Mucosa of descending colon (tissue), 3 donors: ENCODE data around the gene PRUNE2. TPM values are rescaled to one million over a fixed set of nuclear protein-coding genes. Genes with fewer than 3 reads are reported as not detected.
A peak's percentile ranks its signal among the peaks of the same experiment; 100 is the strongest.
"Not testable (repeated sequence)": the region's sequence is repeated elsewhere in the genome, so short reads cannot be mapped to it uniquely, and the experiment has no call there.

Source experiments
- ATAC-seq: fragments of 200-7000 bp; cut with Tn5 transposase; one replicate; pipeline ENCODE4 v1.9.1; 2020; ENCODE audit warnings: mild to moderate bottlenecking, moderate library complexity
- DNase-seq, 3 donors: peaks; one replicate each; pipeline ENCODE4 v3.0.0-alpha.2; 2020
- H3K36me3 ChIP-seq: fragments of 200-600 bp; one replicate; pipeline ENCODE4 v1.8.0; 2021; ENCODE audit warnings: low read depth, mild to moderate bottlenecking
- H3K4me1 ChIP-seq: fragments of 200-600 bp; one replicate; pipeline ENCODE4 v1.8.0; 2021; ENCODE audit warnings: low read depth, mild to moderate bottlenecking
- H3K4me3 ChIP-seq: fragments of 200-600 bp; one replicate; pipeline ENCODE4 v1.8.0; 2021; ENCODE audit warnings: mild to moderate bottlenecking
- H3K9me3 ChIP-seq: fragments of 200-600 bp; one replicate; pipeline ENCODE4 v1.8.0; 2021; ENCODE audit warnings: mild to moderate bottlenecking
- CTCF ChIP-seq: fragments of 200-600 bp; IDR thresholded peaks from one replicate; pipeline ENCODE4 v1.8.0; 2022; ENCODE audit warnings: antibody characterized with exemption, mild to moderate bottlenecking
- intact Hi-C, 2 donors: fragments of 100-400 bp; cut with DNase I in 1 of 2; cut with micrococcal nuclease in 1 of 2; formaldehyde crosslinking; loops; one replicate each; pipeline versions ENCODE4 v1.11.0 to v1.11.1; 2022; cut with DNase I, micrococcal nuclease
- total RNA-seq, 3 donors: library from RNA; stranded (reverse); fragmentation: NEBNext Ultra II Directional in 2 of 3; extraction: Animal tissue kit (Norgen Biotek cat#: 25700) in 2 of 3; gene quantifications; one replicate each; pipeline versions ENCODE4 v1.2.1 to v1.2.4, GENCODE V29; 2021 to 2023
- donor health status: DM: no; HTN: no; CAD: no; lungs with moderate emphysema.
- donor health status: DM: no; HTN: no; CAD: no.
- donor health status: DM: no; HTN: yes; CAD: no.

PRUNE2 gene
- total RNA-seq, 3 donors from 2014 or later, result 48.2 to 437 (median 62.4) TPM

- no peak overlapping the region for H3K4me3 ChIP-seq
- intact Hi-C loops, result no loop called here
These were observed 32.7 kb downstream of the PRUNE2 start for GRCh38 chr9:76873056-76873792.

GRCh38 chr9:76868897-76869296, 37.0 kb downstream of the PRUNE2 start:
- intact Hi-C loops, result no loop called here
- Histone ChIP-seq H3K9me3 (no peaks in the 10 kb centered on the region), H3K4me3 (no peak overlapping the region), H3K36me3 (no peaks in the 10 kb centered on the region), H3K4me1 (no peaks in the 10 kb centered on the region)
- DNase-seq (no peak), ATAC-seq (no peak)
- TF ChIP-seq CTCF, result no peak

More at GRCh38 chr9:76873056-76873792, 32.7 kb downstream of the PRUNE2 start:
- Histone ChIP-seq H3K9me3 (no peaks in the 10 kb centered on the region), H3K4me1 (no peaks in the 10 kb centered on the region), H3K36me3 (no peaks in the 10 kb centered on the region)
- TF ChIP-seq CTCF, result no peak
- no peak for DNase-seq
- no peak for ATAC-seq

GRCh38 chr9:76866689-76867088, 39.2 kb downstream of the PRUNE2 start:
- no peaks in the 10 kb centered on the region for H3K9me3 ChIP-seq
- intact Hi-C loops, result no loop called here
- H3K4me3 ChIP-seq, result no peak overlapping the region
- DNase-seq (no peak), ATAC-seq (peak; percentile 26)
- no peaks in the 10 kb centered on the region for H3K36me3 ChIP-seq
- no peak for TF ChIP-seq CTCF
- H3K4me1 ChIP-seq, result no peaks in the 10 kb centered on the region

GRCh38 chr9:76863832-76864231, 42.1 kb downstream of the PRUNE2 start:
- ATAC-seq, result no peak
- TF ChIP-seq CTCF, result no peak
- Histone ChIP-seq H3K9me3 (no peaks in the 10 kb centered on the region), H3K36me3 (no peaks in the 10 kb centered on the region), H3K4me1 (no peaks in the 10 kb centered on the region), H3K4me3 (no peak overlapping the region)
- DNase-seq, result no peak
- intact Hi-C loops, result no loop called here

GRCh38 chr9:76859860-76860259, 46.1 kb downstream of the PRUNE2 start:
- TF ChIP-seq CTCF, result no peak
- no peaks in the 10 kb centered on the region for H3K9me3 ChIP-seq
- ATAC-seq (no peak), DNase-seq (no peak)
- intact Hi-C loops, result no loop called here
- H3K4me3 ChIP-seq, result no peak overlapping the region
- no peaks in the 10 kb centered on the region for H3K4me1 ChIP-seq
- H3K36me3 ChIP-seq, result no peaks in the 10 kb centered on the region

- ATAC-seq, H3K4me3 ChIP-seq, H3K36me3 ChIP-seq, intact Hi-C loops, H3K4me1 ChIP-seq, H3K9me3 ChIP-seq, DNase-seq: not testable (repeated sequence)
These were observed 47.7 kb downstream of the PRUNE2 start for GRCh38 chr9:76858248-76858647.
